ENCODE results near the gene FAM83C.

FAM83C gene

GRCh38 chr20:35303735-35304491 is 11.7 kb upstream of the FAM83C start:
- Histone ChIP-seq H3K27me3 (ENCODE audit: control insufficient read depth, insufficient read depth, low read length) (no peaks in the 10 kb centered on the region), H3K4me1 (ENCODE audit: control insufficient read depth, insufficient read depth, low read length) (peaks cover 2% of the 10 kb centered on the region), H3K9me3 (ENCODE audit: control insufficient read depth, insufficient read depth, low read length) (no peaks in the 10 kb centered on the region), H3K9ac (ENCODE audit: low read depth, low read length) (peak overlapping the region; percentile 76), H3K36me3 (ENCODE audit: control insufficient read depth, insufficient read depth, low read length) (no peaks in the 10 kb centered on the region), H3K4me3 (ENCODE audit: low read depth, low read length) (peak overlapping the region; percentile 42)

- H3K27me3 ChIP-seq (ENCODE audit: control insufficient read depth, insufficient read depth, low read length) = no peaks in the 10 kb centered on the region
- H3K4me3 ChIP-seq (ENCODE audit: low read depth, low read length) = no peak overlapping the region
- no peaks in the 10 kb centered on the region for H3K36me3 ChIP-seq (ENCODE audit: control insufficient read depth, insufficient read depth, low read length)
- no peaks in the 10 kb centered on the region for H3K9me3 ChIP-seq (ENCODE audit: control insufficient read depth, insufficient read depth, low read length)
- no peak overlapping the region for H3K9ac ChIP-seq (ENCODE audit: low read depth, low read length)
- peaks cover 2% of the 10 kb centered on the region for H3K4me1 ChIP-seq (ENCODE audit: control insufficient read depth, insufficient read depth, low read length)
Observed at GRCh38 chr20:35303382-35303734, 11.1 kb upstream of the FAM83C start.

- Histone ChIP-seq H3K9me3 (ENCODE audit: control insufficient read depth, insufficient read depth, low read length) (no peaks in the 10 kb centered on the region), H3K27me3 (ENCODE audit: control insufficient read depth, insufficient read depth, low read length) (no peaks in the 10 kb centered on the region), H3K4me3 (ENCODE audit: low read depth, low read length) (no peak overlapping the region), H3K4me1 (ENCODE audit: control insufficient read depth, insufficient read depth, low read length) (peaks cover 2% of the 10 kb centered on the region), H3K9ac (ENCODE audit: low read depth, low read length) (no peak overlapping the region), H3K36me3 (ENCODE audit: control insufficient read depth, insufficient read depth, low read length) (no peaks in the 10 kb centered on the region)
Observed at GRCh38 chr20:35302421-35303335, 10.5 kb upstream of the FAM83C start.

GRCh38 chr20:35301426-35301825 is 9.2 kb upstream of the FAM83C start:
- H3K4me3 ChIP-seq (ENCODE audit: low read depth, low read length) = no peak overlapping the region
- H3K9me3 ChIP-seq (ENCODE audit: control insufficient read depth, insufficient read depth, low read length) = no peaks in the 10 kb centered on the region
- peaks cover 2% of the 10 kb centered on the region for H3K4me1 ChIP-seq (ENCODE audit: control insufficient read depth, insufficient read depth, low read length)
- no peak overlapping the region for H3K9ac ChIP-seq (ENCODE audit: low read depth, low read length)
- H3K27me3 ChIP-seq (ENCODE audit: control insufficient read depth, insufficient read depth, low read length) = no peaks in the 10 kb centered on the region
- no peaks in the 10 kb centered on the region for H3K36me3 ChIP-seq (ENCODE audit: control insufficient read depth, insufficient read depth, low read length)

GRCh38 chr20:35300469-35301262 is 8.4 kb upstream of the FAM83C start:
- H3K4me1 ChIP-seq (ENCODE audit: control insufficient read depth, insufficient read depth, low read length) = peaks cover 2% of the 10 kb centered on the region
- H3K36me3 ChIP-seq (ENCODE audit: control insufficient read depth, insufficient read depth, low read length) = no peaks in the 10 kb centered on the region
- no peak overlapping the region for H3K9ac ChIP-seq (ENCODE audit: low read depth, low read length)
- no peak overlapping the region for H3K4me3 ChIP-seq (ENCODE audit: low read depth, low read length)
- H3K27me3 ChIP-seq (ENCODE audit: control insufficient read depth, insufficient read depth, low read length) = no peaks in the 10 kb centered on the region
- H3K9me3 ChIP-seq (ENCODE audit: control insufficient read depth, insufficient read depth, low read length) = no peaks in the 10 kb centered on the region

GRCh38 chr20:35299780-35300179 is 7.6 kb upstream of the FAM83C start:
- no peaks in the 10 kb centered on the region for H3K9me3 ChIP-seq (ENCODE audit: control insufficient read depth, insufficient read depth, low read length)
- H3K9ac ChIP-seq (ENCODE audit: low read depth, low read length) = no peak overlapping the region
- peaks cover 2% of the 10 kb centered on the region for H3K4me1 ChIP-seq (ENCODE audit: control insufficient read depth, insufficient read depth, low read length)
- no peaks in the 10 kb centered on the region for H3K36me3 ChIP-seq (ENCODE audit: control insufficient read depth, insufficient read depth, low read length)
- H3K4me3 ChIP-seq (ENCODE audit: low read depth, low read length) = no peak overlapping the region
- no peaks in the 10 kb centered on the region for H3K27me3 ChIP-seq (ENCODE audit: control insufficient read depth, insufficient read depth, low read length)

- H3K27me3 ChIP-seq (ENCODE audit: control insufficient read depth, insufficient read depth, low read length) = no peaks in the 10 kb centered on the region
- no peaks in the 10 kb centered on the region for H3K36me3 ChIP-seq (ENCODE audit: control insufficient read depth, insufficient read depth, low read length)
- H3K4me3 ChIP-seq (ENCODE audit: low read depth, low read length) = no peak overlapping the region
- H3K9ac ChIP-seq (ENCODE audit: low read depth, low read length) = no peak overlapping the region
- H3K4me1 ChIP-seq (ENCODE audit: control insufficient read depth, insufficient read depth, low read length) = no peaks in the 10 kb centered on the region
- no peaks in the 10 kb centered on the region for H3K9me3 ChIP-seq (ENCODE audit: control insufficient read depth, insufficient read depth, low read length)
Observed at GRCh38 chr20:35298264-35298663, 6.0 kb upstream of the FAM83C start.

GRCh38 chr20:35297740-35298139 is 5.5 kb upstream of the FAM83C start:
- H3K27me3 ChIP-seq (ENCODE audit: control insufficient read depth, insufficient read depth, low read length) = no peaks in the 10 kb centered on the region
- H3K4me3 ChIP-seq (ENCODE audit: low read depth, low read length) = no peak overlapping the region
- H3K36me3 ChIP-seq (ENCODE audit: control insufficient read depth, insufficient read depth, low read length) = no peaks in the 10 kb centered on the region
- no peak overlapping the region for H3K9ac ChIP-seq (ENCODE audit: low read depth, low read length)
- H3K4me1 ChIP-seq (ENCODE audit: control insufficient read depth, insufficient read depth, low read length) = no peaks in the 10 kb centered on the region
- no peaks in the 10 kb centered on the region for H3K9me3 ChIP-seq (ENCODE audit: control insufficient read depth, insufficient read depth, low read length)

GRCh38 chr20:35297155-35297554 is 4.9 kb upstream of the FAM83C start:
- no peaks in the 10 kb centered on the region for H3K27me3 ChIP-seq (ENCODE audit: control insufficient read depth, insufficient read depth, low read length)
- H3K4me3 ChIP-seq (ENCODE audit: low read depth, low read length) = no peak overlapping the region
- no peaks in the 10 kb centered on the region for H3K9me3 ChIP-seq (ENCODE audit: control insufficient read depth, insufficient read depth, low read length)
- no peaks in the 10 kb centered on the region for H3K4me1 ChIP-seq (ENCODE audit: control insufficient read depth, insufficient read depth, low read length)
- H3K9ac ChIP-seq (ENCODE audit: low read depth, low read length) = no peak overlapping the region
- no peaks in the 10 kb centered on the region for H3K36me3 ChIP-seq (ENCODE audit: control insufficient read depth, insufficient read depth, low read length)

GRCh38 chr20:35296101-35296554 is 3.9 kb upstream of the FAM83C start:
- Histone ChIP-seq H3K27me3 (ENCODE audit: control insufficient read depth, insufficient read depth, low read length) (no peaks in the 10 kb centered on the region), H3K4me1 (ENCODE audit: control insufficient read depth, insufficient read depth, low read length) (no peaks in the 10 kb centered on the region), H3K9me3 (ENCODE audit: control insufficient read depth, insufficient read depth, low read length) (no peaks in the 10 kb centered on the region), H3K9ac (ENCODE audit: low read depth, low read length) (no peak overlapping the region), H3K4me3 (ENCODE audit: low read depth, low read length) (no peak overlapping the region), H3K36me3 (ENCODE audit: control insufficient read depth, insufficient read depth, low read length) (no peaks in the 10 kb centered on the region)

- H3K4me1 ChIP-seq (ENCODE audit: control insufficient read depth, insufficient read depth, low read length) = no peaks in the 10 kb centered on the region
- H3K4me3 ChIP-seq (ENCODE audit: low read depth, low read length) = no peak overlapping the region
- no peaks in the 10 kb centered on the region for H3K27me3 ChIP-seq (ENCODE audit: control insufficient read depth, insufficient read depth, low read length)
- H3K9ac ChIP-seq (ENCODE audit: low read depth, low read length) = no peak overlapping the region
- no peaks in the 10 kb centered on the region for H3K36me3 ChIP-seq (ENCODE audit: control insufficient read depth, insufficient read depth, low read length)
- no peaks in the 10 kb centered on the region for H3K9me3 ChIP-seq (ENCODE audit: control insufficient read depth, insufficient read depth, low read length)
Observed at GRCh38 chr20:35295674-35296073, 3.4 kb upstream of the FAM83C start.

Data from iPS-15b (cell line).